ENCODE results near the gene ATXN7L3B. TPM values are rescaled to one million over a fixed set of nuclear protein-coding genes. Genes with fewer than 3 reads are reported as not detected.

Gene ATXN7L3B
- total RNA-seq, 2 experiments from 2014 or later = 22.4 to 33.3 TPM

DNA sequence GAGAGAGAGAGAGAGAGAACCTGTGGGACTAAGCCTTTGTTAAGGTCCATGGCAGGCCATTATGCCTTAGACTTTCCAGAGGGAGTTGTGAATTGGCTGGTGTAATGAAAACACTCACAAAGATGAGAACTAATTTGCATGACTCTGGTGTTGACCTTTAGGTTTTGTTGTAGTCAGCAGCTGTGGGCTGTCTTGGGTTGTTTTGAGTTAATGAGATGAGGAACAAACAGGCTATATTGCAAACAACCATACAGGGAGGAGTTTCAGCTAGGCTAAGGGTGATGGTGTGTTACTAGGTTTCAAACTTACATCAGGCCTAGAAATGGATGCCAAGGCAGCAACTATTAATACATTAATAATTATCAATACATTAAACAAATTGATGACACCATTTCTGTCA lies 26.3 kb downstream of the ATXN7L3B start:
- no peaks in the 10 kb centered on the region for H3K9me3 ChIP-seq (ENCODE audit: low read length)
- no TSS peak for BruUV-seq (replicated peaks)
- DNase-seq (ENCODE audit: low spot score) = no peak
- no peak overlapping the region for H3K4me3 ChIP-seq (ENCODE audit: low read depth, low read length, poor library complexity, severe bottlenecking)
- no peak overlapping the region for H3K27ac ChIP-seq (ENCODE audit: low read depth, low read length, poor library complexity, severe bottlenecking)
- no peak overlapping the region for H2AFZ ChIP-seq (ENCODE audit: low read length)
- no peaks in the 10 kb centered on the region for H3K79me2 ChIP-seq (ENCODE audit: insufficient read depth, low read depth, low read length)
- no peaks in the 10 kb centered on the region for H3K36me3 ChIP-seq (ENCODE audit: insufficient read depth, low read length)
- POLR2A ChIA-PET = no interaction called here
- no peak overlapping the region for H3K4me2 ChIP-seq (ENCODE audit: low read length)
- CTCF ChIA-PET (ENCODE audit: unreplicated experiment) = no interaction called here
- TF ChIP-seq EZH2phosphoT487 (IDR thresholded peaks at IDR 0.05; ENCODE audit: borderline replicate concordance, low read depth, low read length) = no peak
- TF ChIP-seq, protein P1, sequence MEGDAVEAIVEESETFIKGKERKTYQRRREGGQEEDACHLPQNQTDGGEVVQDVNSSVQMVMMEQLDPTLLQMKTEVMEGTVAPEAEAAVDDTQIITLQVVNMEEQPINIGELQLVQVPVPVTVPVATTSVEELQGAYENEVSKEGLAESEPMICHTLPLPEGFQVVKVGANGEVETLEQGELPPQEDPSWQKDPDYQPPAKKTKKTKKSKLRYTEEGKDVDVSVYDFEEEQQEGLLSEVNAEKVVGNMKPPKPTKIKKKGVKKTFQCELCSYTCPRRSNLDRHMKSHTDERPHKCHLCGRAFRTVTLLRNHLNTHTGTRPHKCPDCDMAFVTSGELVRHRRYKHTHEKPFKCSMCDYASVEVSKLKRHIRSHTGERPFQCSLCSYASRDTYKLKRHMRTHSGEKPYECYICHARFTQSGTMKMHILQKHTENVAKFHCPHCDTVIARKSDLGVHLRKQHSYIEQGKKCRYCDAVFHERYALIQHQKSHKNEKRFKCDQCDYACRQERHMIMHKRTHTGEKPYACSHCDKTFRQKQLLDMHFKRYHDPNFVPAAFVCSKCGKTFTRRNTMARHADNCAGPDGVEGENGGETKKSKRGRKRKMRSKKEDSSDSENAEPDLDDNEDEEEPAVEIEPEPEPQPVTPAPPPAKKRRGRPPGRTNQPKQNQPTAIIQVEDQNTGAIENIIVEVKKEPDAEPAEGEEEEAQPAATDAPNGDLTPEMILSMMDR (conservative IDR thresholded peaks at IDR 0.05; ENCODE audit: low read length) = no peak
- no peaks in the 10 kb centered on the region for H4K20me1 ChIP-seq (ENCODE audit: insufficient read depth, low read length)
- no peaks in the 10 kb centered on the region for H3K9me2 ChIP-seq (ENCODE audit: insufficient read depth, low read length)
- intact Hi-C loops (cut with micrococcal nuclease; ENCODE audit: unreplicated experiment) = no loop called here
- H3K4me1 ChIP-seq (ENCODE audit: insufficient read depth, low read length, poor library complexity, severe bottlenecking) = no peaks in the 10 kb centered on the region

DNA sequence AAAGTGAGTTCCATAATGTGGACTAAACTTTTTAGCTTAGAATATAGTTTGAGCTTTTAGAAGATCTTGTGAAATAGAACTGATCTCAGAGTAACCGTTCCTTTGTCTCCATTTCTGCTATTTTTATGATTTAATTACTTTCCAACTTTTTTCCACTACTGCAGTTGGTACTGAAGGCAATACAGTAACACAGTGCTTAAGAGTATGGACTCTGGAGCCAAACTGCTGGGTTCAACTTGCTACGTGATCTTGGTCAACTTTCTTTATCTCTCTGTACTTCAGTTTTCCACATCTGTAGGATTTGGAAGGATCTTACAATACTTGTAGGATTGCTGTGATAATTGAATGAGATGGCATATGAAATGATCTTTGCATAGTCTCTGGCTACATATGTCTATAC lies 40.9 kb downstream of the ATXN7L3B start:
- no TSS peak for BruUV-seq (replicated peaks)
- intact Hi-C loops (cut with micrococcal nuclease; ENCODE audit: unreplicated experiment) = no loop called here
- H3K4me3 ChIP-seq (ENCODE audit: low read depth, low read length, poor library complexity, severe bottlenecking) = no peak overlapping the region

DNA sequence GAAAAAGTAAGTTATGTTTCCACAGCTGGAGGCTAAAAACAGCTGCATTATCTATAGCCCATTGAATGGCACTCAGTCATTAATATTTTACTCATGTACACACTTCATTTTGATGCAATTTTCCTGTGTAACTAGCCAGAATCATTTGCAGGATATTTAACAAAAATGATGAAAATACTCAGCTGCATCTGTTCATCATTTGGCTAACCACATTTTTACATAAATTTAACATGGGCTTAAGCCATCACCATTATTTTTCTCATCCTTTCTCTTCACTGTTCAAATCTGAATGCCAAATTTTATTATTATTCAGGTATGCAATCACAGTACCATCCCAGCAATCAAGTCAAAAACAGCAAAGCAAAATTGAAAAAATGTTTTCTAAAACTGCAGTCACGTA lies 41.8 kb downstream of the ATXN7L3B start:
- no peak overlapping the region for H3K4me2 ChIP-seq (ENCODE audit: low read length)
- H3K9me3 ChIP-seq (ENCODE audit: low read length) = no peaks in the 10 kb centered on the region
- no peaks in the 10 kb centered on the region for H4K20me1 ChIP-seq (ENCODE audit: insufficient read depth, low read length)
- ChIA-PET CTCF (ENCODE audit: unreplicated experiment) (no interaction called here), POLR2A (no interaction called here)
- BruUV-seq (replicated peaks) = no TSS peak
- intact Hi-C loops (cut with micrococcal nuclease; ENCODE audit: unreplicated experiment) = no loop called here
- no peak for DNase-seq (ENCODE audit: low spot score)
- H2AFZ ChIP-seq (ENCODE audit: low read length) = no peak overlapping the region
- no peak overlapping the region for H3K27ac ChIP-seq (ENCODE audit: low read depth, low read length, poor library complexity, severe bottlenecking)
- no peaks in the 10 kb centered on the region for H3K79me2 ChIP-seq (ENCODE audit: insufficient read depth, low read depth, low read length)
- no peaks in the 10 kb centered on the region for H3K4me1 ChIP-seq (ENCODE audit: insufficient read depth, low read length, poor library complexity, severe bottlenecking)
- no peaks in the 10 kb centered on the region for H3K36me3 ChIP-seq (ENCODE audit: insufficient read depth, low read length)
- no peak overlapping the region for H3K4me3 ChIP-seq (ENCODE audit: low read depth, low read length, poor library complexity, severe bottlenecking)
- TF ChIP-seq, protein P1 (conservative IDR thresholded peaks at IDR 0.05; ENCODE audit: low read length) = no peak
- no peak for TF ChIP-seq EZH2phosphoT487 (IDR thresholded peaks at IDR 0.05; ENCODE audit: borderline replicate concordance, low read depth, low read length)
- no peaks in the 10 kb centered on the region for H3K9me2 ChIP-seq (ENCODE audit: insufficient read depth, low read length)

More for the DNA sequence above, 40.9 kb downstream of the ATXN7L3B start:
- ChIA-PET CTCF (ENCODE audit: unreplicated experiment) (no interaction called here), POLR2A (interaction anchor here (0.6 to 0.7 kb wide), 3 partner anchors 11 to 40 kb away, joined by 3 to 6 read pairs (median 3); no protein-coding TSS in a partner anchor)
- Histone ChIP-seq H3K27ac (ENCODE audit: low read depth, low read length, poor library complexity, severe bottlenecking) (no peak overlapping the region), H3K4me1 (ENCODE audit: insufficient read depth, low read length, poor library complexity, severe bottlenecking) (no peaks in the 10 kb centered on the region), H3K36me3 (ENCODE audit: insufficient read depth, low read length) (no peaks in the 10 kb centered on the region), H2AFZ (ENCODE audit: low read length) (no peak overlapping the region), H3K9me3 (ENCODE audit: low read length) (no peaks in the 10 kb centered on the region), H3K4me2 (ENCODE audit: low read length) (no peak overlapping the region), H3K79me2 (ENCODE audit: insufficient read depth, low read depth, low read length) (no peaks in the 10 kb centered on the region), H4K20me1 (ENCODE audit: insufficient read depth, low read length) (no peaks in the 10 kb centered on the region), H3K9me2 (ENCODE audit: insufficient read depth, low read length) (no peaks in the 10 kb centered on the region)
- TF ChIP-seq, protein P1 (conservative IDR thresholded peaks at IDR 0.05; ENCODE audit: low read length) = no peak
- TF ChIP-seq EZH2phosphoT487 (IDR thresholded peaks at IDR 0.05; ENCODE audit: borderline replicate concordance, low read depth, low read length) = no peak
- no peak for DNase-seq (ENCODE audit: low spot score)
